Panc1 (cell line): ENCODE results near the gene SLC16A12. TPM values are rescaled to one million over a fixed set of nuclear protein-coding genes. Genes with fewer than 3 reads are reported as not detected.

ENCODE experiments used
- ATAC-seq: fragments of 200-7000 bp; cut with Tn5 transposase; 2 replicates; pipeline ENCODE4 v1.9.1; 2020; ENCODE audit warnings: mild to moderate bottlenecking, moderate library complexity
- BruUV-seq: library from RNA; stranded (reverse); fragments of 400-500 nt; replicated peaks from 2 replicates; lab custom pipeline; 2021; lab: Mats Ljungman, UMichigan
- CTCF ChIA-PET: fragments of 300-600 bp; sonication (Branson Sonifier 250); formaldehyde crosslinking; loops from one replicate; lab custom pipeline; 2022; ENCODE audit warnings: antibody characterized with exemption; lab: Charles Lee
- POLR2A ChIA-PET: fragments of 300-600 bp; sonication (Branson Sonifier 250); formaldehyde crosslinking; loops from one replicate; lab custom pipeline; 2022; ENCODE audit warnings: antibody characterized with exemption; lab: Charles Lee
- DNase-seq: peaks from one replicate; pipeline ENCODE4 v3.0.0-alpha.2; 2010; ENCODE audit warnings: low read depth, low spot score
- H3K27ac ChIP-seq: 2 replicates; pipeline ENCODE4 v1.5.1; 2011; ENCODE audit warnings: mild to moderate bottlenecking, low read length, inconsistent platforms
- H3K27me3 ChIP-seq: fragments of 200-500 bp; sonication (Bioruptor generic); 2 replicates; pipeline ENCODE4 v1.6.0; 2014; ENCODE audit warnings: low read length, inconsistent platforms; ENCODE audit not compliant: control insufficient read depth, insufficient read depth
- H3K36me3 ChIP-seq: fragments of 200-500 bp; sonication (Bioruptor generic); 2 replicates; pipeline ENCODE4 v1.5.1; 2014; ENCODE audit warnings: inconsistent platforms, mild to moderate bottlenecking, low read length, moderate library complexity; ENCODE audit not compliant: control insufficient read depth, insufficient read depth
- H3K4me1 ChIP-seq: 2 replicates; pipeline ENCODE4 v1.5.1; 2011; ENCODE audit warnings: inconsistent platforms, mild to moderate bottlenecking, low read length, moderate library complexity; ENCODE audit not compliant: control insufficient read depth, insufficient read depth
- H3K4me3 ChIP-seq, 2 experiments: 2 replicates each; pipeline ENCODE4 v1.5.1; 2011 to 2012; ENCODE audit warnings: low read depth in 2 of 2, low read length in 2 of 2, mild to moderate bottlenecking in 2 of 2, inconsistent platforms in 1 of 2, moderate library complexity in 1 of 2
- H3K9me3 ChIP-seq: fragments of 200-500 bp; sonication (Bioruptor generic); 2 replicates; pipeline ENCODE4 v1.5.1; 2014; ENCODE audit warnings: low read depth, mild to moderate bottlenecking, inconsistent platforms, low read length, moderate library complexity; ENCODE audit not compliant: control insufficient read depth, insufficient read depth
- POLR2AphosphoS5 ChIP-seq: IDR thresholded peaks from 2 replicates; pipeline ENCODE4 v1.6.1; 2012; ENCODE audit warnings: mild to moderate bottlenecking, low read depth, low read length, moderate library complexity
- SIN3A ChIP-seq: IDR thresholded peaks from 2 replicates; pipeline ENCODE4 v1.6.1; 2012; ENCODE audit warnings: low read depth, mild to moderate bottlenecking, low read length, moderate library complexity, borderline replicate concordance; ENCODE audit not compliant: insufficient read depth
- TCF7L2 ChIP-seq: IDR thresholded peaks from 2 replicates; pipeline ENCODE4 v1.6.1; 2011; ENCODE audit warnings: mild to moderate bottlenecking, low read depth, low read length, inconsistent platforms
- in situ Hi-C: cut with HindIII; loops from 2 replicates; pipeline ENCODE4 v1.10.0; 2016; ENCODE audit warnings: low sequenced_read_pairs, low pct_unique_long_range_greater_than_20kb
- intact Hi-C: fragments of 100-400 bp; cut with micrococcal nuclease; formaldehyde crosslinking; loops from one replicate; pipeline ENCODE4 v1.10.0; 2022; ENCODE audit not compliant: unreplicated experiment
- total RNA-seq: library from RNA; stranded (reverse); gene quantifications from one replicate; pipeline ENCODE4 v1.2.1, GENCODE V29; 2021; ENCODE audit not compliant: unreplicated experiment
- TF ChIP-seq, protein P1 (sequence below), 2 experiments: IDR thresholded peaks; 2 replicates each; pipeline ENCODE4 v1.6.1; 2011 to 2012; ENCODE audit warnings: low read depth in 2 of 2, control low read depth in 1 of 2, low read length in 1 of 2, mild to moderate bottlenecking in 1 of 2, moderate library complexity in 1 of 2; ENCODE audit not compliant: insufficient read depth in 1 of 2
- TF ChIP-seq, protein P2 (sequence below): fragments of 450-650 bp; IDR thresholded peaks from 2 replicates; pipeline ENCODE4 v1.5.1; 2017; ENCODE audit warnings: mild to moderate bottlenecking

Gene SLC16A12
- total RNA-seq, 1 experiment from 2014 or later = not detected

DNA sequence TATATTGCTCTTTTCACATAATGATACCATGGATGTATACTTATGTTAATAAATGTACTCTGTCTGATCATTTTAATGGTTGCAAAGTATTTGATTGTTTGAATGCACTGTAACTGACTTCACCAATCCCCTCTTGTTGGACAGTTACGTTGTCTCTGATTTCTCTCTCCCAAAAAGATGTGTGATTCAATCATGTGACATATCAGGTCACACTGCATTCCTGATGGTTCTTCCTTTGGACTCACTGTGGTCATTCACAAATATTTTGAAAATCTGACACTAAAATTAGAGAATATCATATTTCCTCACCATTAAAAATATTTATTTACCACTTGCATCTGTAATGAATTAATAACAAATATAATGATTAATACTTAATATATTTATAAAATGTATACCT lies 22.2 kb downstream of the SLC16A12 start:
- CTCF ChIA-PET = no interaction called here
- Histone ChIP-seq H3K9me3 (no peaks in the 10 kb centered on the region), H3K4me3 (no peak overlapping the region), H3K4me1 (no peaks in the 10 kb centered on the region), H3K27ac (no peak overlapping the region), H3K36me3 (no peaks in the 10 kb centered on the region), H3K27me3 (no peaks in the 10 kb centered on the region)
- POLR2A ChIA-PET = no interaction called here
- BruUV-seq = no TSS peak
- in situ Hi-C loops = no loop called here
- ATAC-seq (no peak), DNase-seq (no peak)
- intact Hi-C loops = no loop called here
- no peak for TF ChIP-seq SIN3A
- TF ChIP-seq TCF7L2 = no peak

DNA sequence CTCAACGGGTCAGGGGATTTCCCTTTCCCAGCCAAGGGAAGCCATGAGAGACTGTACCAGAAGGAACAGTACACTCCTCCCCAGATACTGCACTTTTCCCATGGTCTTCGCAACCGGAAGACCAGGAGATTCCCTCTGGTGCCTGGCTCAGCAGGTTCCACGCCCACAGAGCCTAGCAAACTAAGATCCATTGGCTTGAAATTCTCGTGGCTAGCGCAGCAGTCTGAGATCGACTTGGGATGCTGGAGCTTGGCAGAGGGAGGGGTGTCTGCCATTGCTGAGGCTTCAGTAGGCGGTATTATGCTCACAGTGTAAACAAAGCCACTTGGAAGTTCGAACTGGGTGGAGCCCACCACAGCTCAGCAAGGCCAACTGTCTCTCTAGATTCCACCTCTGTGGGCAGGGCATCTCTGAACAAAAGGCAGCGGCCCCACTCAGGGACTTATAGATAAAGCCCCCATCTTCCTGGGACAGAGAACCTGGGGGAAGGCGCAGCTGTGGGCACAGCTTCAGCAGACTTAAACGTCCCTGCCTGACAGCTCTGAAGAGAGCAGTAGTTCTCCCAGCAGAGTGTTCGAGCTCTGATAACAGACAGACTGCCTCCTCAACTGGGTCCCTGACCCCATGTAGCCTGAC lies 29.6 kb downstream of the SLC16A12 start:
- Histone ChIP-seq H3K4me1 (no peaks in the 10 kb centered on the region), H3K4me3 (no peak overlapping the region), H3K27me3 (no peaks in the 10 kb centered on the region; the same call in 1 of the 2 replicates), H3K27ac (no peak overlapping the region), H3K9me3 (no peaks in the 10 kb centered on the region), H3K36me3 (no peaks in the 10 kb centered on the region)
- ATAC-seq (no peak), DNase-seq (no peak)
- ChIA-PET CTCF (no interaction called here), POLR2A (no interaction called here)
- intact Hi-C loops = no loop called here
- in situ Hi-C loops = no loop called here
- no TSS peak for BruUV-seq
- TF ChIP-seq SIN3A (no peak), TCF7L2 (no peak), POLR2AphosphoS5 (no peak)
- TF ChIP-seq, protein P1, sequence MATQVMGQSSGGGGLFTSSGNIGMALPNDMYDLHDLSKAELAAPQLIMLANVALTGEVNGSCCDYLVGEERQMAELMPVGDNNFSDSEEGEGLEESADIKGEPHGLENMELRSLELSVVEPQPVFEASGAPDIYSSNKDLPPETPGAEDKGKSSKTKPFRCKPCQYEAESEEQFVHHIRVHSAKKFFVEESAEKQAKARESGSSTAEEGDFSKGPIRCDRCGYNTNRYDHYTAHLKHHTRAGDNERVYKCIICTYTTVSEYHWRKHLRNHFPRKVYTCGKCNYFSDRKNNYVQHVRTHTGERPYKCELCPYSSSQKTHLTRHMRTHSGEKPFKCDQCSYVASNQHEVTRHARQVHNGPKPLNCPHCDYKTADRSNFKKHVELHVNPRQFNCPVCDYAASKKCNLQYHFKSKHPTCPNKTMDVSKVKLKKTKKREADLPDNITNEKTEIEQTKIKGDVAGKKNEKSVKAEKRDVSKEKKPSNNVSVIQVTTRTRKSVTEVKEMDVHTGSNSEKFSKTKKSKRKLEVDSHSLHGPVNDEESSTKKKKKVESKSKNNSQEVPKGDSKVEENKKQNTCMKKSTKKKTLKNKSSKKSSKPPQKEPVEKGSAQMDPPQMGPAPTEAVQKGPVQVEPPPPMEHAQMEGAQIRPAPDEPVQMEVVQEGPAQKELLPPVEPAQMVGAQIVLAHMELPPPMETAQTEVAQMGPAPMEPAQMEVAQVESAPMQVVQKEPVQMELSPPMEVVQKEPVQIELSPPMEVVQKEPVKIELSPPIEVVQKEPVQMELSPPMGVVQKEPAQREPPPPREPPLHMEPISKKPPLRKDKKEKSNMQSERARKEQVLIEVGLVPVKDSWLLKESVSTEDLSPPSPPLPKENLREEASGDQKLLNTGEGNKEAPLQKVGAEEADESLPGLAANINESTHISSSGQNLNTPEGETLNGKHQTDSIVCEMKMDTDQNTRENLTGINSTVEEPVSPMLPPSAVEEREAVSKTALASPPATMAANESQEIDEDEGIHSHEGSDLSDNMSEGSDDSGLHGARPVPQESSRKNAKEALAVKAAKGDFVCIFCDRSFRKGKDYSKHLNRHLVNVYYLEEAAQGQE (IDR thresholded peaks at IDR 0.05; ENCODE audit: insufficient read depth in 1 of 2, low read depth in 2 of 2, low read length in 1 of 2) = no peak
- TF ChIP-seq, protein P2, sequence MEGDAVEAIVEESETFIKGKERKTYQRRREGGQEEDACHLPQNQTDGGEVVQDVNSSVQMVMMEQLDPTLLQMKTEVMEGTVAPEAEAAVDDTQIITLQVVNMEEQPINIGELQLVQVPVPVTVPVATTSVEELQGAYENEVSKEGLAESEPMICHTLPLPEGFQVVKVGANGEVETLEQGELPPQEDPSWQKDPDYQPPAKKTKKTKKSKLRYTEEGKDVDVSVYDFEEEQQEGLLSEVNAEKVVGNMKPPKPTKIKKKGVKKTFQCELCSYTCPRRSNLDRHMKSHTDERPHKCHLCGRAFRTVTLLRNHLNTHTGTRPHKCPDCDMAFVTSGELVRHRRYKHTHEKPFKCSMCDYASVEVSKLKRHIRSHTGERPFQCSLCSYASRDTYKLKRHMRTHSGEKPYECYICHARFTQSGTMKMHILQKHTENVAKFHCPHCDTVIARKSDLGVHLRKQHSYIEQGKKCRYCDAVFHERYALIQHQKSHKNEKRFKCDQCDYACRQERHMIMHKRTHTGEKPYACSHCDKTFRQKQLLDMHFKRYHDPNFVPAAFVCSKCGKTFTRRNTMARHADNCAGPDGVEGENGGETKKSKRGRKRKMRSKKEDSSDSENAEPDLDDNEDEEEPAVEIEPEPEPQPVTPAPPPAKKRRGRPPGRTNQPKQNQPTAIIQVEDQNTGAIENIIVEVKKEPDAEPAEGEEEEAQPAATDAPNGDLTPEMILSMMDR = no peak

DNA sequence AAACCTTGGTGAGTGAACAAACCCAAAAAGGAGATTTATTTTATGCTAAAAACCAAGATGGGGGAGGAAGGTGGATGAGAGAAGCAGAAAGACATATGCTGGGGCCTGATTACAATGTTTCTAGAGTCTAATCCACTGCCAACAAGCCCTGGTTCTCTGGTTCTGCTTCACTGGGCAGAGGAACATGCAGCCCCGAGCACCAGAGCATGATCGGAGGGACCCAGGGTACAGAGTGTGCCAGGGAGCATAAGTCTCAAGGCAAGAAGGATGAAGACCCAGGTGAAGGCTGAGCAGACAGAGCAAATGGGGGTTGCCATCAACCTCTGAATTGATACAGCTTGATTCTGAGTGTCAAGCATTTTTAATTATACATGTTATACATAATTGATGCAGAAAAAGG lies 30.7 kb downstream of the SLC16A12 start:
- Histone ChIP-seq H3K4me3 (no peak overlapping the region), H3K36me3 (no peaks in the 10 kb centered on the region), H3K27me3 (no peaks in the 10 kb centered on the region; the same call in 1 of the 2 replicates), H3K9me3 (no peaks in the 10 kb centered on the region), H3K27ac (no peak overlapping the region), H3K4me1 (no peaks in the 10 kb centered on the region)
- DNase-seq = no peak
- intact Hi-C loops = no loop called here
- no TSS peak for BruUV-seq
- POLR2A ChIA-PET = no interaction called here
- in situ Hi-C loops = no loop called here
- TF ChIP-seq, protein P1 (IDR thresholded peaks at IDR 0.05; ENCODE audit: insufficient read depth in 1 of 2, low read depth in 2 of 2, low read length in 1 of 2) = no peak
- TF ChIP-seq SIN3A (no peak), TCF7L2 (no peak), POLR2AphosphoS5 (no peak)
- TF ChIP-seq, protein P2 = no peak
- ATAC-seq = no peak
- CTCF ChIA-PET = no interaction called here
